ENCODE data around the gene MYO5B.

GRCh38 chr18:49994410-49994809, 200.5 kb downstream of the MYO5B start:
- TF ChIP-seq POLR2AphosphoS5 (IDR thresholded peaks at IDR 0.05; ENCODE audit: low read depth, low read length) (no peak), EZH2phosphoT487 (IDR thresholded peaks at IDR 0.05; ENCODE audit: borderline replicate concordance, low read depth) (no peak), JUND (IDR thresholded peaks at IDR 0.05) (no peak), RXRA (IDR thresholded peaks at IDR 0.05; ENCODE audit: borderline replicate concordance, low read depth) (no peak), CTCF (IDR thresholded peaks at IDR 0.05) (no peak), MAX (IDR thresholded peaks at IDR 0.05; ENCODE audit: low read depth) (no peak), FOXM1 (IDR thresholded peaks at IDR 0.05; ENCODE audit: low read depth) (no peak), GATA2 (CRISPR knock-in tag; IDR thresholded peaks at IDR 0.05) (no peak), YY1 (IDR thresholded peaks at IDR 0.05; ENCODE audit: low read depth) (no peak), FOSL2 (IDR thresholded peaks at IDR 0.05; ENCODE audit: borderline replicate concordance, low read depth) (no peak), GABPA (IDR thresholded peaks at IDR 0.05; ENCODE audit: low read depth) (no peak)

Measured in SK-N-SH (cell line).